Limb (tissue), 2 donors: ENCODE measurements around the gene CDH13.

Source experiments
- DNase-seq, 2 donors: peaks; one replicate each; pipeline ENCODE4 v3.0.0-alpha.2; 2016; ENCODE audit errors: extremely low spot score in 2 of 2

CDH13 gene

GRCh38 chr16:82651921-82652601 is 25.3 kb downstream of the CDH13 start:
- DNase-seq = no peak

- DNase-seq = no peak
Observed at GRCh38 chr16:82652826-82653225, 26.1 kb downstream of the CDH13 start.

GRCh38 chr16:82653550-82654511 is 27.1 kb downstream of the CDH13 start:
- DNase-seq = peak in 1 of 2 donors; percentile 27

- no peak for DNase-seq
Observed at GRCh38 chr16:82655072-82655714, 28.4 kb downstream of the CDH13 start.

- no peak for DNase-seq
Observed at GRCh38 chr16:82655720-82656490, 29.1 kb downstream of the CDH13 start.

GRCh38 chr16:82657239-82657638 is 30.5 kb downstream of the CDH13 start:
- no peak for DNase-seq

- no peak for DNase-seq
Observed at GRCh38 chr16:82657786-82658185, 31.0 kb downstream of the CDH13 start.

GRCh38 chr16:82658796-82659195 is 32.0 kb downstream of the CDH13 start:
- DNase-seq = no peak

GRCh38 chr16:82660075-82660645 is 33.4 kb downstream of the CDH13 start:
- peak; percentile 64 to 83 for DNase-seq

GRCh38 chr16:82660966-82661365 is 34.2 kb downstream of the CDH13 start:
- DNase-seq = no peak

- no peak for DNase-seq
Observed at GRCh38 chr16:82664181-82664580, 37.4 kb downstream of the CDH13 start.

- no peak for DNase-seq
Observed at GRCh38 chr16:82665025-82665424, 38.3 kb downstream of the CDH13 start.

- no peak for DNase-seq
Observed at GRCh38 chr16:82667437-82667836, 40.7 kb downstream of the CDH13 start.

GRCh38 chr16:82668094-82668493 is 41.3 kb downstream of the CDH13 start:
- DNase-seq = no peak

GRCh38 chr16:82671741-82672140 is 45.0 kb downstream of the CDH13 start:
- DNase-seq = no peak

GRCh38 chr16:82672676-82673075 is 45.9 kb downstream of the CDH13 start:
- no peak for DNase-seq

GRCh38 chr16:82675300-82675699 is 48.5 kb downstream of the CDH13 start:
- no peak for DNase-seq

- DNase-seq = no peak
Observed at GRCh38 chr16:82681592-82681991, 54.8 kb downstream of the CDH13 start.

- DNase-seq = no peak
Observed at GRCh38 chr16:82682767-82683166, 56.0 kb downstream of the CDH13 start.

GRCh38 chr16:82684256-82684655 is 57.5 kb downstream of the CDH13 start:
- no peak for DNase-seq

- no peak for DNase-seq
Observed at GRCh38 chr16:82685526-82685925, 58.8 kb downstream of the CDH13 start.
